K562 (cell line): ENCODE measurements around the gene SPATA25. TPM values are rescaled to one million over a fixed set of nuclear protein-coding genes. Genes with fewer than 3 reads are reported as not detected.
A peak's percentile ranks its signal among the peaks of the same experiment; 100 is the strongest.

Experiments
- ATAC-seq: fragments of 200-7000 bp; cut with Tn5 transposase; 3 replicates; pipeline ENCODE4 v1.9.1; 2020; ENCODE audit warnings: moderate library complexity
- BruUV-seq: library from RNA; stranded (reverse); fragments of 400-500 nt; replicated peaks from 2 replicates; lab custom pipeline; 2021; lab: Mats Ljungman, UMichigan
- CTCF ChIA-PET: fragments of 300-600 bp; formaldehyde crosslinking; extraction: SDS; loops from one replicate; lab custom pipeline; 2021; ENCODE audit warnings: low intra/inter-chr PET ratio; lab: Yijun Ruan, JAX
- POLR2A ChIA-PET: fragments of 300-600, 350-650 bp; sonication (Branson Sonifier 250); formaldehyde crosslinking; extraction: SDS; loops from one replicate; lab custom pipeline; 2021; ENCODE audit warnings: antibody characterized with exemption, inconsistent platforms; lab: Yijun Ruan, JAX
- DNase-seq, 4 experiments: peaks; one replicate each; pipeline versions ENCODE4 v3.0.0 to v3.0.0-alpha.2; 2011 to 2018; ENCODE audit warnings: low spot score in 3 of 4, mixed read lengths in 3 of 4; ENCODE audit errors: extremely low read depth in 1 of 4
- FAIRE-seq: peaks from 2 replicates; lab custom pipeline; 2011; peaks lifted over from hg19 to GRCh38; lab: Jason Lieb, UNC
- H2AFZ ChIP-seq: 2 replicates; pipeline ENCODE4 v1.6.0; 2011; ENCODE audit warnings: low read depth, low read length, control low read depth, inconsistent platforms
- H3K27ac ChIP-seq: fragments of 200-600 bp; 3 replicates; pipeline ENCODE4 v1.8.0; 2011; ENCODE audit warnings: low read depth, mild to moderate bottlenecking, control low read depth, inconsistent platforms, low read length, moderate library complexity, mixed read lengths; ENCODE audit errors: extremely low read depth
- H3K27me3 ChIP-seq, 2 experiments: fragments of 300-600 bp in 1 of 2; 2 replicates in 1 of 2; 3 replicates in 1 of 2; pipeline versions ENCODE4 v1.6.0 to v1.8.0; 2011; ENCODE audit warnings: inconsistent platforms in 2 of 2, low read length in 2 of 2, mild to moderate bottlenecking in 1 of 2, mixed read lengths in 1 of 2, moderate library complexity in 1 of 2; ENCODE audit not compliant: control insufficient read depth in 2 of 2, insufficient read depth in 2 of 2
- H3K36me3 ChIP-seq: fragments of 300-600 bp; 3 replicates; pipeline ENCODE4 v1.8.0; 2011; ENCODE audit warnings: mild to moderate bottlenecking, low read length, inconsistent platforms; ENCODE audit not compliant: control insufficient read depth, insufficient read depth
- H3K4me1 ChIP-seq, 2 experiments: fragments of 200-600 bp in 1 of 2; replicated peaks in 1 of 2; 2 replicates in 1 of 2; 3 replicates in 1 of 2; pipeline versions ENCODE4 v1.5.1 to v1.8.0; 2011; ENCODE audit warnings: inconsistent platforms in 2 of 2, low read length in 2 of 2, mild to moderate bottlenecking in 1 of 2, mixed read lengths in 1 of 2, moderate library complexity in 1 of 2; ENCODE audit not compliant: control insufficient read depth in 2 of 2, insufficient read depth in 2 of 2
- H3K4me2 ChIP-seq: 2 replicates; pipeline ENCODE4 v1.6.1; 2011; ENCODE audit warnings: low read length, control low read depth, inconsistent platforms, mixed read lengths; ENCODE audit not compliant: insufficient read depth
- H3K4me3 ChIP-seq: fragments of 200-600 bp; sonication (generic), shearing (Covaris generic); 2 replicates; pipeline ENCODE4 v1.5.1; 2016; ENCODE audit warnings: control low read depth, inconsistent platforms
- H3K79me2 ChIP-seq: fragments of 200-600 bp; 3 replicates; pipeline ENCODE4 v1.8.0; 2011; ENCODE audit warnings: low read length, inconsistent platforms; ENCODE audit not compliant: control insufficient read depth, insufficient read depth
- H3K9ac ChIP-seq, 2 experiments: 2 replicates each; pipeline versions ENCODE4 v1.6.0 to v1.6.1; 2011; ENCODE audit warnings: low read depth in 2 of 2, low read length in 2 of 2, control low read depth in 1 of 2, inconsistent platforms in 1 of 2, mild to moderate bottlenecking in 1 of 2, mixed read lengths in 1 of 2; ENCODE audit not compliant: insufficient read depth in 1 of 2
- H3K9me1 ChIP-seq: one replicate; pipeline ENCODE4 v1.6.0; 2011; ENCODE audit warnings: inconsistent platforms, mild to moderate bottlenecking, low read length, moderate library complexity; ENCODE audit not compliant: control insufficient read depth, insufficient read depth
- H3K9me3 ChIP-seq: replicated peaks from 2 replicates; pipeline ENCODE4 v1.5.1; 2011; ENCODE audit warnings: low read depth, low read length, inconsistent platforms; ENCODE audit not compliant: control insufficient read depth, insufficient read depth
- H4K20me1 ChIP-seq: replicated peaks from 2 replicates; pipeline ENCODE4 v1.6.1; 2011; ENCODE audit warnings: low read length, inconsistent platforms, mixed read lengths; ENCODE audit not compliant: control insufficient read depth, insufficient read depth
- ARID1B ChIP-seq: fragments of 450-650 bp; IDR thresholded peaks from 2 replicates; pipeline ENCODE4 v1.6.1; 2016; ENCODE audit warnings: antibody characterized with exemption, mild to moderate bottlenecking, inconsistent platforms
- ATF7 ChIP-seq: fragments of 450-650 bp; IDR thresholded peaks from 2 replicates; pipeline ENCODE4 v1.7.1; 2014; ENCODE audit warnings: mild to moderate bottlenecking, moderate library complexity
- CCNT2 ChIP-seq: IDR thresholded peaks from 2 replicates; pipeline ENCODE4 v1.6.1; 2011; ENCODE audit warnings: borderline replicate concordance, low read depth, mild to moderate bottlenecking, moderate library complexity, mixed read lengths, low read length; ENCODE audit not compliant: insufficient read length; ENCODE audit errors: extremely low read depth
- ESRRA ChIP-seq: fragments of 450-650 bp; IDR thresholded peaks from 2 replicates; pipeline ENCODE4 v1.6.1; 2014; ENCODE audit warnings: low read depth, mild to moderate bottlenecking, moderate library complexity, borderline replicate concordance
- FOS ChIP-seq: IDR thresholded peaks from 3 replicates; pipeline ENCODE4 v1.6.1; 2011; ENCODE audit not compliant: insufficient read length; ENCODE audit errors: extremely low read depth
- KDM1A ChIP-seq, 2 experiments: fragments of 450-650 bp; IDR thresholded peaks; 2 replicates each; pipeline ENCODE4 v1.6.1; 2016; ENCODE audit warnings: mild to moderate bottlenecking in 2 of 2
- POLR2G ChIP-seq: fragments of 200-400 bp; formaldehyde crosslinking; IDR thresholded peaks from 2 replicates; pipeline ENCODE4 v1.6.1; 2017; ENCODE audit warnings: low read depth, mild to moderate bottlenecking, antibody characterized with exemption, low read length, moderate library complexity
- SAFB2 ChIP-seq: fragments of 200-400 bp; formaldehyde crosslinking; IDR thresholded peaks from 2 replicates; pipeline ENCODE4 v1.6.1; 2018; ENCODE audit warnings: borderline replicate concordance, low read length, low read depth, moderate library complexity; ENCODE audit not compliant: severe bottlenecking
- SIN3B ChIP-seq: fragments of 450-650 bp; IDR thresholded peaks from 2 replicates; pipeline ENCODE4 v1.6.1; 2017; ENCODE audit warnings: low read depth, mild to moderate bottlenecking, moderate library complexity
- SIX5 ChIP-seq, 2 experiments: IDR thresholded peaks; 2 replicates each; pipeline ENCODE4 v1.6.1; 2011; ENCODE audit warnings: low read length in 2 of 2, borderline replicate concordance in 1 of 2, low read depth in 1 of 2, mild to moderate bottlenecking in 1 of 2, moderate library complexity in 1 of 2; ENCODE audit not compliant: insufficient read depth in 1 of 2
- TFAP4 ChIP-seq: sonication (generic); formaldehyde crosslinking; IDR thresholded peaks from 2 replicates; pipeline ENCODE4 v1.8.0; 2022; ENCODE audit warnings: missing genetic modification reagents, mild to moderate bottlenecking, moderate library complexity, borderline replicate concordance
- ZFP91 ChIP-seq: sonication (generic); formaldehyde crosslinking; IDR thresholded peaks from 2 replicates; pipeline ENCODE4 v1.8.0; 2022; ENCODE audit warnings: mild to moderate bottlenecking, missing genetic modification reagents
- WGBS: fragments of 100-300 bp; shearing (Covaris generic); methylation state at CpG from one replicate; pipeline ENCODE4 v1.1.6; 2016; ENCODE audit warnings: low coverage, mixed read lengths; ENCODE audit not compliant: insufficient coverage; ENCODE audit errors: missing lambda C conversion rate; 5-methylcytosine and 5-hydroxymethylcytosine counted together
- in situ Hi-C: fragments of 300-500 bp; cut with MboI; formaldehyde crosslinking; loops from 4 replicates; pipeline ENCODE4 v1.15.0; 2018; ENCODE audit warnings: inconsistent platforms, mixed read lengths
- intact Hi-C: fragments of 100-400 bp; cut with micrococcal nuclease; formaldehyde crosslinking; loops from 2 replicates; pipeline ENCODE4 v1.14.2; 2022
- polyA plus RNA-seq, 8 experiments: library from polyadenylated mRNA; depleted of rRNA in 4 of 8; stranded (reverse) in 5 of 8; unstranded in 3 of 8; fragments of >200 nt; fragmentation: Nextera tagmentation in 2 of 8; fragmentation: Illumina TruSeq in 1 of 8; extraction: Ambion mirVana in 2 of 8; extraction: Trizol in 1 of 8; gene quantifications; 2 replicates each; pipeline versions ENCODE4 v1.2.1 to v1.2.3, GENCODE V29; 2011 to 2014; ENCODE audit warnings: inconsistent platforms in 1 of 8, missing spikeins in 1 of 8
- total RNA-seq, 7 experiments: library from RNA; depleted of rRNA in 6 of 7; stranded (reverse); fragments of >200 nt in 6 of 7; fragmentation: Illumina TruSeq in 2 of 7; extraction: Trizol in 2 of 7; gene quantifications; 2 replicates each; pipeline versions ENCODE4 v1.2.1 to v1.2.3, GENCODE V29; 2011 to 2021; ENCODE audit warnings: low replicate concordance in 1 of 7

SPATA25 gene
- total and polyA plus RNA-seq, 9 of the 15 experiments (the other 6 are each of a cell fraction or from before 2014, with no cell fraction given): 0.21 to 0.95 (median 0.53) TPM; not detected in 3

- WGBS: 87% methylated on average over 25 of the region's 25 CpGs
- FAIRE-seq (no peak), ATAC-seq (no peak), DNase-seq (no peak)
- no peaks in the 10 kb centered on the region for H3K9me3 ChIP-seq
- intact Hi-C loops: no loop called here
- BruUV-seq: no TSS peak
- H4K20me1 ChIP-seq: no peaks in the 10 kb centered on the region
- POLR2A ChIA-PET: interaction anchor here (0.7 to 4.9 kb wide), 3 partner anchors 11 to 98 kb away, joined by 3 to 19 read pairs (median 8); partner anchors contain the start of gene ACOT8
- H3K27ac ChIP-seq: no peak overlapping the region
- H3K4me1 ChIP-seq: peaks cover 11 to 19% of the 10 kb centered on the region in 2 experiments
- peaks cover 3% of the 10 kb centered on the region for H3K9me1 ChIP-seq
- H3K9ac ChIP-seq: peak overlapping the region in 1 of 2 experiments; percentile 27; a peak in 1 of 4 replicates
- H3K4me2 ChIP-seq: no peak overlapping the region
- no peak overlapping the region for H2AFZ ChIP-seq
- H3K4me3 ChIP-seq: no peak overlapping the region
- H3K27me3 ChIP-seq: no peaks in the 10 kb centered on the region
- no peak for TF ChIP-seq ARID1B
- peak; percentile 58 for TF ChIP-seq POLR2G
- TF ChIP-seq ATF7: no peak
- TF ChIP-seq, all 486 proteins: peak for 1
- in situ Hi-C loops: no loop called here
- CTCF ChIA-PET: interaction anchor here (0.6 kb wide), 1 partner anchor 53 kb away, joined by 3 read pairs; no protein-coding TSS in a partner anchor
- Histone ChIP-seq H3K79me2 (no peaks in the 10 kb centered on the region), H3K36me3 (peaks cover 27% of the 10 kb centered on the region; the same call in 2 of the 3 replicates)
These were observed 46.7 kb downstream of the SPATA25 start for GRCh38 chr20:45840700-45841198.

DNA sequence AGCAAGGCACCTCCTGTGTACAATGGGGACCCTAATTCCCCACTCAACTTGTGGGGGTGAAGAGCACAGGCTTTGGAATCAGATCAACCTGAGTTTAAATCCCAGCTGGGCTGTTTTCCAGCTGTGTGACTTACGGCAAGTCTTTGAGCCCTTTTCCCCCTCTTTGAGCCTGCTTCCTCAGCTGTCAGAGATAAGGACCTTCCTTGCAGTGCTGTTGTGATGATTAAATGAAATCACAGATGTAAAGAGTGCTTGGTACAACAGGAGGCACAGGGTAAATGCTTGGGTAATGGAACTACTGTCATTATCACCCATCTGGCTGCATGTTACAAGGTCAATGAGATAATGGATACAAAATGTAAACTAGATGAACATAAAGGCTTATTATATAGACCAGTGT lies 50.6 kb downstream of the SPATA25 start:
- CTCF ChIA-PET: no interaction called here
- Histone ChIP-seq H4K20me1 (no peaks in the 10 kb centered on the region), H3K27me3 (no peaks in the 10 kb centered on the region), H3K79me2 (no peaks in the 10 kb centered on the region), H3K9ac (no peak overlapping the region), H3K4me2 (no peak overlapping the region), H3K4me1 (peaks cover 32 to 45% of the 10 kb centered on the region in 2 experiments), H3K27ac (no peak overlapping the region), H3K9me3 (no peaks in the 10 kb centered on the region), H3K9me1 (no peaks in the 10 kb centered on the region), H2AFZ (no peak overlapping the region), H3K4me3 (no peak overlapping the region), H3K36me3 (no peaks in the 10 kb centered on the region)
- FAIRE-seq (peak; percentile 88), ATAC-seq (peak; percentile 32; the same call in 2 of the 3 replicates), DNase-seq (peak; percentile 48 to 68 (median 51))
- in situ Hi-C loops: no loop called here
- 0% methylated on average over 1 of the region's 1 CpG for WGBS
- intact Hi-C loops: loop anchor here (10.0 kb wide), 1 partner anchor 48 kb away; the partner anchor contains the start of genes SPATA25 and ZSWIM1
- POLR2A ChIA-PET: no interaction called here
- BruUV-seq: no TSS peak
- TF ChIP-seq TFAP4 (CRISPR knock-in tag) (peak; percentile 74), SIN3B (no peak), FOS (no peak), ESRRA (0 out of 2 replicates have a peak, but pooled peaks have one; percentile 23), SAFB2 (no peak), ZFP91 (CRISPR knock-in tag) (no peak), CCNT2 (no peak), KDM1A (IDR thresholded peaks at IDR 0.05) (peak; percentile 96 to 97), SIX5 (IDR thresholded peaks at IDR 0.05; ENCODE audit: borderline replicate concordance in 1 of 2, insufficient read depth in 1 of 2, low read depth in 1 of 2, low read length in 2 of 2) (no peak)
